Kidney epithelial cell (primary cell): Measurements from ENCODE around the gene ZNF519. TPM values are rescaled to one million over a fixed set of nuclear protein-coding genes. Genes with fewer than 3 reads are reported as not detected.
"Not testable (repeated sequence)": the region's sequence is repeated elsewhere in the genome, so short reads cannot be mapped to it uniquely, and the experiment has no call there.

Experiments
- DNase-seq: peaks from one replicate; pipeline ENCODE4 v3.0.0-alpha.2; 2010; ENCODE audit warnings: low read depth
- H3K27me3 ChIP-seq: 2 replicates; pipeline ENCODE4 v1.6.0; 2011; ENCODE audit warnings: low read length; ENCODE audit not compliant: control insufficient read depth, insufficient read depth
- H3K36me3 ChIP-seq: 2 replicates; pipeline ENCODE4 v1.5.1; 2011; ENCODE audit warnings: low read length; ENCODE audit not compliant: control insufficient read depth, insufficient read depth
- H3K4me3 ChIP-seq: 2 replicates; pipeline ENCODE4 v1.5.1; 2011; ENCODE audit warnings: low read depth, mild to moderate bottlenecking, control low read depth, low read length
- total RNA-seq: library from RNA; depleted of rRNA; stranded (reverse); fragments of >200 nt; gene quantifications from 2 replicates; pipeline ENCODE4 v1.2.3, GENCODE V29; 2015

Gene ZNF519
- total RNA-seq, 1 donor from 2014 or later = 3.9 TPM

GRCh38 chr18:14171301-14172141, 39.3 kb upstream of the ZNF519 start:
- DNase-seq, H3K27me3 ChIP-seq, H3K36me3 ChIP-seq: not testable (repeated sequence)

GRCh38 chr18:14170367-14171036, 38.3 kb upstream of the ZNF519 start:
- not testable (repeated sequence) for DNase-seq, H3K27me3 ChIP-seq, H3K36me3 ChIP-seq, H3K4me3 ChIP-seq

More at GRCh38 chr18:14171301-14172141, 39.3 kb upstream of the ZNF519 start:
- H3K4me3 ChIP-seq = not testable (repeated sequence)

- not testable (repeated sequence) for H3K4me3 ChIP-seq, H3K27me3 ChIP-seq, H3K36me3 ChIP-seq, DNase-seq
Measured at GRCh38 chr18:14162915-14163314, 30.7 kb upstream of the ZNF519 start.

- H3K27me3 ChIP-seq, H3K4me3 ChIP-seq, H3K36me3 ChIP-seq, DNase-seq: not testable (repeated sequence)
Measured at GRCh38 chr18:14151564-14152113, 19.4 kb upstream of the ZNF519 start.

- H3K36me3 ChIP-seq, DNase-seq, H3K27me3 ChIP-seq, H3K4me3 ChIP-seq: not testable (repeated sequence)
Measured at GRCh38 chr18:14150766-14151165, 18.5 kb upstream of the ZNF519 start.

GRCh38 chr18:14149916-14150420, 17.7 kb upstream of the ZNF519 start:
- H3K4me3 ChIP-seq, H3K27me3 ChIP-seq, DNase-seq, H3K36me3 ChIP-seq: not testable (repeated sequence)

GRCh38 chr18:14149121-14149850, 17.1 kb upstream of the ZNF519 start:
- not testable (repeated sequence) for H3K36me3 ChIP-seq, DNase-seq, H3K27me3 ChIP-seq

GRCh38 chr18:14147935-14148865, 16.0 kb upstream of the ZNF519 start:
- H3K4me3 ChIP-seq, DNase-seq, H3K27me3 ChIP-seq: not testable (repeated sequence)

More at GRCh38 chr18:14149121-14149850, 17.1 kb upstream of the ZNF519 start:
- not testable (repeated sequence) for H3K4me3 ChIP-seq

GRCh38 chr18:14146771-14147170, 14.5 kb upstream of the ZNF519 start:
- not testable (repeated sequence) for H3K27me3 ChIP-seq, H3K36me3 ChIP-seq, H3K4me3 ChIP-seq, DNase-seq

More at GRCh38 chr18:14147935-14148865, 16.0 kb upstream of the ZNF519 start:
- H3K36me3 ChIP-seq = not testable (repeated sequence)

- H3K4me3 ChIP-seq, DNase-seq, H3K27me3 ChIP-seq, H3K36me3 ChIP-seq: not testable (repeated sequence)
Measured at GRCh38 chr18:14145581-14146338, 13.5 kb upstream of the ZNF519 start.

- not testable (repeated sequence) for H3K36me3 ChIP-seq
Measured at GRCh38 chr18:14145021-14145420, 12.8 kb upstream of the ZNF519 start.

More at GRCh38 chr18:14145021-14145420, 12.8 kb upstream of the ZNF519 start:
- not testable (repeated sequence) for H3K27me3 ChIP-seq, DNase-seq, H3K4me3 ChIP-seq
